HG02870 (cell line): ENCODE results near the gene RABGGTB.
"Not testable (repeated sequence)": the region's sequence is repeated elsewhere in the genome, so short reads cannot be mapped to it uniquely, and the experiment has no call there.

Experiments
- ATAC-seq: cut with Tn5 transposase; IDR thresholded peaks from one replicate; pipeline ENCODE4 v1.9.1; 2021; ENCODE audit warnings: mild to moderate bottlenecking, moderate library complexity; ENCODE audit not compliant: unreplicated experiment

RABGGTB gene

GRCh38 chr1:75794382-75794781 lies 8.3 kb downstream of the RABGGTB start:
- ATAC-seq, result no peak

- ATAC-seq, result no peak
Observed at GRCh38 chr1:75795703-75796193, 9.7 kb downstream of the RABGGTB start.

GRCh38 chr1:75796376-75797272 lies 10.6 kb downstream of the RABGGTB start, which contains the start of gene MSH4:
TSS of gene MSH4 (plus strand) at chr1:75796882. CDS start at chr1:75796986, 104 bp downstream.
- no peak for ATAC-seq

DNA sequence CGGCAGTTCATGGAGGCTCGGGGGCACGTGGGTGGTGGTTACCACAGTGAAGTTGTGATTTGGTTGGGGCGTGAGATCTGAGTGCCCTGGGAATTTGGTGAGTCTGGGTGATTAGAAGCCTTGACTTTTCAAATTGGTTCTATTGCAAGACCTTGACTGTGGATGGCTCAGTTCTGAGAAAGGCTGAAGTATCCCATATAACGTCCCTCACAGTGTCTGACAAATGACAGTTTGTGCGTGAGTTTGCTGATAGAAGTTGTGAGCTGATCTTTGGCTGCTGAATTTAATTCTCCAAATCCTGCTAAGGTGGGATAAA lies 11.2 kb downstream of the RABGGTB start:
- no peak for ATAC-seq

DNA sequence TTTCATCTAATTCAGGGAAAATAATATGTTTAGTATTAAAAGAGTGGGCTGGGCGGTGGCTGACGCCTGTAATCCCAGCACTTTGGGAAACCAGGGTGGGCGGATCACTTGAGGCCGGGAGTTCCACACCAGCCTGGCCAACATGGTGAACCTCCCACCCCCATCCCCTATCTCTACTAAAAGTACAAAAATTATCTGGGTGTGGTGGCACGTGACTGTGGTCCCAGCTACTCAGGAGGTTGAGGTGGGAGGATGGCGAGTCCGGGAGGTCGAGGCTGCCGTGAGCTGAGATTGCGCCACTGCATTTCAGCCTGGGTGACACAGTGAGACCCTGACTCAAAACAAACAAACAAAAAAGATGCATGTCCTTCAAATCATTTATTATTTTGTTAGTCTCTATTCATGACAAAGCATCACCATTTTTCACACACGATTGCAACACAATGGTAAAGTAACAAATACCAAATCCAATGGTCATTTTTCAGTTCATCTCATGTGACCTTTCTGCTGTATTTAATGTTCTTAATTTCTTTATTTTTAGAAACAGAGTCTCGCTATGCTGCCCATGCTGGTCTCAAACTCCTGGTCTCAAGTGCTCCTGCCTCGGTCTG lies 11.7 kb downstream of the RABGGTB start:
- ATAC-seq, result no peak

GRCh38 chr1:75801480-75801879 lies 15.4 kb downstream of the RABGGTB start:
- ATAC-seq, result not testable (repeated sequence)

- ATAC-seq, result no peak
Observed at GRCh38 chr1:75808921-75809320, 22.9 kb downstream of the RABGGTB start.

DNA sequence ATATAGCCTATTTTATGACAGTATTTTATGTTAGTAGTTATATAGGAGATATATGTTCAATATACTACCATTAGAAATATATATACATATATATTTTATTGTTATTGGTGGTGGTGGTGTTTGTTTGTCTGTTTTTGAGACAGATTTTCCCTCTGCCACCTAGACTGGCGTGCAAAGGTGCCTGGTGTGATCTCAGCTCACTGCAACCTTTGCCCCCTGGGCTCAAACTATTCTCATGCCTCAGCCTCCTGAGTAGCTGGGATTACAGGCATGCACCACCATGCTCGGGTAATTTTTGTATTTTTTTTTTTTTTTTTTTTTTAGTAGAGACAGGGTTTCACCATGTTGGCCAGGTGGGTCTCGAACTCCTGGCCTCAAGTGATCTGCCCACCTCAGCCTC lies 24.1 kb downstream of the RABGGTB start:
- ATAC-seq, result not testable (repeated sequence)

DNA sequence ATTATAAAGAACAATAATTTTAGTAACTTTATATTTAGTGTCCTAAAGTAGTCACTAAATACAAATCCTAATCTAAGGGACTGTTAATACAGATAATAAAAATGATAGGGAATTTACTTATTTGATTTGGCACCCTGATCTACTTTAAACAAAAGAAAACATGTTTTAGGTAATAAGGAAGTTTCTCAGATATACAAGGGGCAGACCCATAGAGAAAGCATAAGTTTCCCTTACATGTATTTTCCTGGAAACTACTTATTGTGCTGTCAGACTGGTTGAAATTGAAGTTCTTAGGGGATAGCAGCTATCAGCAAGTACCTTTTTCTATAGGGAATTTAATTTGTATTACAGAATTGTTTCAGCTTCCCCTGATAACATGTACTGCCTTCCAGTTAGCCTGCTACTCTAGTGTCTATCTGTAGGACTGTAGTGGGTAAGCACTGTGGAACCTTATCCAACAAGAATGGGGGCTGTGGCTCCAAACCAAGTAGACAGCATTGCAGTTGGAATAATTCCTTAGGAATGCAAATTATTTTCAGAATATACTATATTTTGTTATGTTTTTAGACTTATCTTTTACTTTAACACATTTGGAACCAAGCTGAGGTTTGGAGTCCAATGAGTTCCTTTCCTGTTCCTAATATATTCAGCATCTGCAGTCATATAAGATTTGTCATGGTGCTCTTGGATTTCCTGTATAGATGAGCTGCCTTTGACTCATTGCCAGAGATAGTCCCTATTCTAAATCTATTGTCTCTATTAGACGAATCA lies 25.3 kb downstream of the RABGGTB start:
- ATAC-seq, result no peak

DNA sequence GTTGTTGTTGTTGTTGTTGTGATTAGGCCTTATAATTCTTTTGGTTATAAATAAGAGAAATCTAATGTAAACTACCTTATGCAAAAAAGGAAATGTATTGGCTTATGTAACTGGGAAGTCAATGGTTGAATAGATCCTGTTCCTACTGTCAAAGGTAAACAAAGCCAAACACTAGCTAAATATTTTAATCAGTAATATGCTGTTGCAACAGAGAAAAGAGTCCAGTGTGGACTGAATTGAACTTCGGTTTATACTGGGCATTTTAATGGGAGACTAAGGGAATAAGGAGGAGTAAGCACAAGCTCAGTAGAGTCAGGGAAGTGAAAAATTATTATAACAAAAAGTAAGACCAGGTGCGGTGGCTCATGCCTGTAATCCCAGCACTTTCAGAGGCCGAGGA lies 26.0 kb downstream of the RABGGTB start:
- no peak for ATAC-seq

DNA sequence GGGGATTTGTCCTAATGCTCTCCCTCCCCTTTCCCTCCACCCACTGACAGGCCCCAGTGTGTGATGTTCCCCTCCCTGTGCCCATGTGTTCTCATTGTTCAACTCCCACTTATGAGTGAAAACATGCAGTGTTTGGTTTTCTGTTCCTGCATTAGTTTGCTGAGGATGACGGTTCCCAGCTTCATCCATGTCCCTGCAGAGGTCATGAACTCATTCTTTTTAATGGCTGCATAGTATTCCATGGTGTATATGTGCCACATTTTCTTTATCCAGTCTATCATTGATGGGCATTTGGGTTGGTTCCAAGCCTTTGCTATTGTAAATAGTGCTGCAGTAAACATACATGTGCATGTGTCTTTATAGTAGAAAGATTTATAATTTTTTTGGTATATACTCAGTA lies 37.5 kb downstream of the RABGGTB start:
- ATAC-seq, result not testable (repeated sequence)

GRCh38 chr1:75836528-75837100 lies 50.6 kb downstream of the RABGGTB start:
- ATAC-seq, result no peak

GRCh38 chr1:75838079-75838478 lies 52.0 kb downstream of the RABGGTB start:
- no peak for ATAC-seq

DNA sequence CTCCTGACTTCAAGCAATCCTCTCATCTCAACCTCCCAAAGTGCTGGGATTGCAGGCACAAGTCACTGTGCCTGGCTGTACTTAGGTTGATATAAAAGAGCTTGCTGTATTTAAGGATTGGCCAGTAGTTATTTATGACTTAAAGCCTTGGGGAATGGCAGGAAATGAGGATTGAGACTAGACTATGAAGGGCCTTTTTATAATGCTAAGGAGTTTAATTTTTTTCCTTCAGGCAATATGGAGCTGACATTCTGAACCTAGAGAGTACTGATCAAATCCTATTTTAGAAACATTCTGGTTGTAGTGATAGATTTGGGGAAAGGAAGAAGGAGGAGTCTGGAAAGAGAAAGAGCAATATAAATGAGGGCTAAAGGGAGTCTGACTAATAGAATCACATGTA lies 55.4 kb downstream of the RABGGTB start:
- ATAC-seq, result no peak
